ENCODE measurements around the gene IGF1R. TPM values are rescaled to one million over a fixed set of nuclear protein-coding genes. Genes with fewer than 3 reads are reported as not detected.

IGF1R gene
- total and polyA plus RNA-seq, 2 donors (not counting 3 experiments of a cell fraction or from before 2014, with no cell fraction given): 16.1 to 59.1 TPM

GRCh38 chr15:98790270-98790669 is 141.9 kb downstream of the IGF1R start:
- Histone ChIP-seq H3K4me2 (ENCODE audit: insufficient read depth, low read length) (no peak overlapping the region), H3K4me1 (ENCODE audit: control insufficient read depth, extremely low read depth, insufficient read depth, low read length) (peaks cover 3% of the 10 kb centered on the region), H2AFZ (ENCODE audit: low read depth, low read length) (no peak overlapping the region), H4K20me1 (replicated peaks; ENCODE audit: control insufficient read depth, extremely low read depth, insufficient read depth, low read length) (peaks cover 5% of the 10 kb centered on the region), H3K27ac (ENCODE audit: insufficient read depth, low read depth, low read length) (no peak overlapping the region), H3K9me1 (replicated peaks; ENCODE audit: control insufficient read depth, extremely low read depth, insufficient read depth, low read length) (no peaks in the 10 kb centered on the region), H3K79me2 (ENCODE audit: control insufficient read depth, insufficient read depth, low read length) (peaks cover 5% of the 10 kb centered on the region), H3K4me3 (replicated peaks in 1 of 3; ENCODE audit: insufficient read depth in 1 of 3, low read depth in 1 of 3, low read length in 3 of 3) (no peak overlapping the region), H3K9ac (replicated peaks; ENCODE audit: extremely low read depth, insufficient read depth, low read length) (no peak overlapping the region), H3K36me3 (ENCODE audit: control insufficient read depth in 2 of 2, extremely low read depth in 1 of 2, insufficient read depth in 2 of 2, low read length in 2 of 2) (no peaks in the 10 kb centered on the region), H3K27me3 (ENCODE audit: control insufficient read depth in 2 of 2, insufficient read depth in 2 of 2, low read length in 2 of 2) (no peaks in the 10 kb centered on the region), H3K9me3 (replicated peaks; ENCODE audit: control insufficient read depth, insufficient read depth, low read length) (no peaks in the 10 kb centered on the region)
- CTCF ChIA-PET: interaction anchor here (0.6 to 1.8 kb wide), 6 partner anchors 10 to 61 kb away, joined by 3 to 7 read pairs (median 3); no protein-coding TSS in a partner anchor
- intact Hi-C loops (cut with micrococcal nuclease): no loop called here
- dilution Hi-C loops (cut with MboI; ENCODE audit: extremely low pct_ligation_motif_present, low sequenced_read_pairs): no loop called here
- DNase-seq (ENCODE audit: low read depth, low spot score) (no peak), FAIRE-seq (no peak)
- POLR2A ChIA-PET: no interaction called here
- no TSS peak for BruUV-seq (replicated peaks)
- TF ChIP-seq JUN (IDR thresholded peaks at IDR 0.05; ENCODE audit: borderline replicate concordance, insufficient read depth, insufficient read length, low read depth): no peak
- TF ChIP-seq POLR2AphosphoS5 (IDR thresholded peaks at IDR 0.05; ENCODE audit: insufficient read depth, low read depth, low read length): no peak
- no peak for TF ChIP-seq POLR2A (IDR thresholded peaks at IDR 0.05; ENCODE audit: low read depth, low read length)
- TF ChIP-seq MAX (IDR thresholded peaks at IDR 0.05; ENCODE audit: insufficient read depth, insufficient read length): no peak
- TF ChIP-seq FOS (IDR thresholded peaks at IDR 0.05; ENCODE audit: borderline replicate concordance, insufficient read depth, low read length): no peak
- TF ChIP-seq EZH2 (IDR thresholded peaks at IDR 0.05; ENCODE audit: borderline replicate concordance, low read depth, low read length, severe bottlenecking): no peak
- no peak for TF ChIP-seq CTCF (IDR thresholded peaks at IDR 0.05; ENCODE audit: extremely low read depth in 1 of 2, insufficient read depth in 1 of 2, low read depth in 1 of 2, low read length in 2 of 2)
- TF ChIP-seq MYC (IDR thresholded peaks at IDR 0.05; ENCODE audit: low read depth, low read length): no peak
- no peak for TF ChIP-seq GATA2 (IDR thresholded peaks at IDR 0.05; ENCODE audit: insufficient read depth, insufficient read length, low read depth, low read length)
